Measurements from ENCODE around the gene TCF7L1. TPM values are rescaled to one million over a fixed set of nuclear protein-coding genes. Genes with fewer than 3 reads are reported as not detected.

The TCF7L1 gene
- total RNA-seq, 4 donors from 2014 or later = 2.1 to 14.0 (median 3.9) TPM

GRCh38 chr2:85162746-85163301 lies 29.6 kb downstream of the TCF7L1 start:
- no peak for ATAC-seq (ENCODE audit: low FRiP score)
- no peak for TF ChIP-seq CTCF (IDR thresholded peaks at IDR 0.05)

GRCh38 chr2:85163675-85164074 lies 30.5 kb downstream of the TCF7L1 start:
- ATAC-seq (ENCODE audit: low FRiP score) (no peak), DNase-seq (ENCODE audit: low spot score) (no peak)
- TF ChIP-seq CTCF (IDR thresholded peaks at IDR 0.05) = no peak

More at GRCh38 chr2:85162746-85163301, 29.6 kb downstream of the TCF7L1 start:
- DNase-seq (ENCODE audit: low spot score) = no peak

GRCh38 chr2:85164145-85164569 lies 31.0 kb downstream of the TCF7L1 start:
- no peak for TF ChIP-seq CTCF (IDR thresholded peaks at IDR 0.05)
- no peak for DNase-seq (ENCODE audit: low spot score)
- no peak for ATAC-seq (ENCODE audit: low FRiP score)

GRCh38 chr2:85165088-85165690 lies 32.0 kb downstream of the TCF7L1 start:
- TF ChIP-seq CTCF (IDR thresholded peaks at IDR 0.05) = no peak
- ATAC-seq (ENCODE audit: low FRiP score) = no peak
- no peak for DNase-seq (ENCODE audit: low spot score)

- DNase-seq (ENCODE audit: low spot score) (no peak), ATAC-seq (ENCODE audit: low FRiP score) (no peak)
- TF ChIP-seq CTCF (IDR thresholded peaks at IDR 0.05) = no peak
Observed at GRCh38 chr2:85166021-85166420, 32.8 kb downstream of the TCF7L1 start.

- no peak for DNase-seq (ENCODE audit: low spot score)
- TF ChIP-seq CTCF (IDR thresholded peaks at IDR 0.05) = no peak
- no peak for ATAC-seq (ENCODE audit: low FRiP score)
Observed at GRCh38 chr2:85167479-85167878, 34.3 kb downstream of the TCF7L1 start.

- no peak for TF ChIP-seq CTCF (IDR thresholded peaks at IDR 0.05)
- DNase-seq (ENCODE audit: low spot score) = no peak
- ATAC-seq (ENCODE audit: low FRiP score) = no peak
Observed at GRCh38 chr2:85168942-85169341, 35.8 kb downstream of the TCF7L1 start.
